PFSK-1 (cell line): Measurements from ENCODE around the gene TSPAN3. TPM values are rescaled to one million over a fixed set of nuclear protein-coding genes. Genes with fewer than 3 reads are reported as not detected.
A peak's percentile ranks its signal among the peaks of the same experiment; 100 is the strongest.

Experiments used
- FOXP2 ChIP-seq: optimal IDR thresholded peaks from 2 replicates; pipeline ENCODE3; 2011; ENCODE audit warnings: borderline replicate concordance, control low read depth, inconsistent platforms; ENCODE audit not compliant: insufficient read depth; ENCODE audit errors: extremely low read length, extremely low read depth
- POLR2AphosphoS5 ChIP-seq: IDR thresholded peaks from 2 replicates; pipeline ENCODE4 v1.6.1; 2012; ENCODE audit warnings: low read depth, mild to moderate bottlenecking, control low read depth, low read length, moderate library complexity
- REST ChIP-seq, 2 experiments: IDR thresholded peaks; 2 replicates each; pipeline versions ENCODE4 v1.6.1 to v1.8.0; 2011 to 2012; ENCODE audit warnings: low read depth in 2 of 2, low read length in 2 of 2, control low read depth in 1 of 2, inconsistent platforms in 1 of 2, mild to moderate bottlenecking in 1 of 2, moderate library complexity in 1 of 2; ENCODE audit not compliant: insufficient read depth in 1 of 2
- SIN3A ChIP-seq: IDR thresholded peaks from 2 replicates; pipeline ENCODE4 v1.6.1; 2012; ENCODE audit warnings: mild to moderate bottlenecking, low read length, moderate library complexity, borderline replicate concordance; ENCODE audit not compliant: insufficient read depth
- TAF1 ChIP-seq: IDR thresholded peaks from 2 replicates; pipeline ENCODE4 v1.6.1; 2012; ENCODE audit warnings: low read length, control low read depth, borderline replicate concordance; ENCODE audit not compliant: insufficient read depth
- polyA plus RNA-seq: library from polyadenylated mRNA; unstranded; fragments of >200 nt; gene quantifications from one replicate; pipeline ENCODE4 v1.2.1, GENCODE V29; 2012; ENCODE audit warnings: low read depth, missing spikeins; ENCODE audit not compliant: insufficient read length

Gene TSPAN3
- 198 TPM for polyA plus RNA-seq

- TF ChIP-seq SIN3A (0 out of 2 replicates have a peak, but pooled peaks have one; percentile 16), FOXP2 (peak; percentile 47), TAF1 (peak; percentile 82), REST (IDR thresholded peaks at IDR 0.05; ENCODE audit: insufficient read depth in 1 of 2, low read depth in 2 of 2, low read length in 2 of 2) (no peak), POLR2AphosphoS5 (peak; percentile 88)
Observed at GRCh38 chr15:77070495-77071304, at the start of gene TSPAN3. Gene TSPAN3 (minus strand): TSS chr15:77071109. CDS start chr15:77070954, 155 bp downstream.

GRCh38 chr15:77120576-77120975 is 49.7 kb upstream of the TSPAN3 start:
- TF ChIP-seq POLR2AphosphoS5 = no peak
- TF ChIP-seq REST (IDR thresholded peaks at IDR 0.05; ENCODE audit: insufficient read depth in 1 of 2, low read depth in 2 of 2, low read length in 2 of 2) = no peak
- no peak for TF ChIP-seq TAF1
- no peak for TF ChIP-seq FOXP2

DNA sequence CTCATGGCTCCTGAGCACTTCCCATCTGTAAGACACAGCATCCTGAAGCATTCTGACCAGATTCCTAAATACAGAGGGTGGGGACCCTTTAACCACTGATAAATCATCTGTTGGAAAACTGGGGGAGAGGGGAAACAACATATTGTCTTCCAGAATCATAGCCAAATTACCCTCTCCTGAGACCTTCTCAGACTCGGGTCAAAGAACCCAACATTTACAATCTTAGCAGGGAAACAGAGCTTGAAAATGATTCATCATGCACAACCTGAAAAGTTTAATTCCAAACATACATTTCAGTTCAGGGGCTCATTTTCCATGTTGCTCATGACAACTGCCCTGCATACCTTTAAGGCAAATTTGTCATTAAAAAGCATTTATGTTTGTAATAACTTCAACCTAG is 48.5 kb upstream of the TSPAN3 start:
- no peak for TF ChIP-seq POLR2AphosphoS5
- no peak for TF ChIP-seq SIN3A
- no peak for TF ChIP-seq FOXP2
- TF ChIP-seq REST (IDR thresholded peaks at IDR 0.05; ENCODE audit: insufficient read depth in 1 of 2, low read depth in 2 of 2, low read length in 2 of 2) = no peak
- TF ChIP-seq TAF1 = no peak

DNA sequence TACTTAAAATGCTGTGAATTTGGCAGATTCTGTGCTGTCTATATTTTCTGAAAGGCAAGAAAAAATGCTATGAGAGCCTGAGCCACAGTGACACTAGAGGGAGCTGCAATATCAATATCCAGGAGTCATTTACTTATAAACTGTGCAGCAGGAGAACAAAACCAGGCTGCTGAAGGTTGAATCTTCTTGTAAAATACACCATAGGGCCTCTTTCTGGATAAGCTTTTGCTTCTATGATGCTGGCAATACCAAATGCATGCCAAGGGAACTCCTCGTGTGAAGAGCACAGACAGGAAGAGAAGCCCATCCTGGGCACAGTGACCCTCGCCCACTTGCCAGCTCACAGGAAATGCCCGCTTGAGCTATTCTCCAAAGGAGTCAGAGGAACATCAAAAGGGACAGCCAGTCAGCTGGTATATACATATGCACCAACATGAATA is 48.0 kb upstream of the TSPAN3 start:
- TF ChIP-seq POLR2AphosphoS5 = no peak
- no peak for TF ChIP-seq FOXP2
- TF ChIP-seq REST (IDR thresholded peaks at IDR 0.05; ENCODE audit: insufficient read depth in 1 of 2, low read depth in 2 of 2, low read length in 2 of 2) = no peak
- no peak for TF ChIP-seq TAF1
- TF ChIP-seq SIN3A = no peak
